IPS-15b (cell line): ENCODE data around the gene CCDC102A.
"Not testable (repeated sequence)": the region's sequence is repeated elsewhere in the genome, so short reads cannot be mapped to it uniquely, and the experiment has no call there.

Experiments
- H3K27me3 ChIP-seq: one replicate; pipeline ENCODE4 v1.6.1; 2013; ENCODE audit warnings: low read length; ENCODE audit not compliant: control insufficient read depth, insufficient read depth
- H3K36me3 ChIP-seq: one replicate; pipeline ENCODE4 v1.6.1; 2013; ENCODE audit warnings: low read length; ENCODE audit not compliant: control insufficient read depth, insufficient read depth
- H3K4me1 ChIP-seq: one replicate; pipeline ENCODE4 v1.6.1; 2013; ENCODE audit warnings: mild to moderate bottlenecking, low read length; ENCODE audit not compliant: control insufficient read depth, insufficient read depth
- H3K4me3 ChIP-seq: one replicate; pipeline ENCODE4 v1.5.1; 2013; ENCODE audit warnings: low read depth, low read length
- H3K9ac ChIP-seq: one replicate; pipeline ENCODE4 v1.6.1; 2013; ENCODE audit warnings: low read depth, mild to moderate bottlenecking, low read length
- H3K9me3 ChIP-seq: one replicate; pipeline ENCODE4 v1.6.1; 2013; ENCODE audit warnings: mild to moderate bottlenecking, low read length; ENCODE audit not compliant: control insufficient read depth, insufficient read depth

Gene CCDC102A

GRCh38 chr16:57502048-57502775 is 34.2 kb downstream of the CCDC102A start:
- Histone ChIP-seq H3K4me3 (no peak overlapping the region), H3K27me3 (no peaks in the 10 kb centered on the region), H3K36me3 (peaks cover 2% of the 10 kb centered on the region), H3K9ac (no peak overlapping the region), H3K9me3 (no peaks in the 10 kb centered on the region), H3K4me1 (no peaks in the 10 kb centered on the region)

DNA sequence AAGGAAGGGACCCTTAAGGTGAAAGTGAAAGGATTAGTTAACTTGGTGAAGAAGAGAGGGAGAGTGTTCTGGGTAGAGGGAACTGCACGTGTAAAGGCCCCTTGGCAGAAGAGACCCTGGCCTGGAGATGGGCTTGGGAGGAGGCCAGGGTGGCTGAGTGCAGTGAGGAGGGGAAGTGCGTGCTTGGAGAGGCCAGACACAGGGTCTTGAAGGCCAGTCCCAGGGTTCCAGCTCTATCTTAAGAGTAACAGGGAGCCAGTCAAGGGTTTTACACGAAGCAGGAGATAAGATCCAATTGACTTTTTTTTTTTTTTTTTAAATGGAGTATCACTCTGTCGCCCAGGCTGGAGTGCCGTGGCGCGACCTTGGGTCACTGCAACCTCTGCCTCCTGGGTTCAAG is 34.9 kb downstream of the CCDC102A start:
- no peaks in the 10 kb centered on the region for H3K27me3 ChIP-seq
- H3K4me1 ChIP-seq: no peaks in the 10 kb centered on the region
- no peaks in the 10 kb centered on the region for H3K9me3 ChIP-seq
- no peak overlapping the region for H3K4me3 ChIP-seq
- H3K36me3 ChIP-seq: peaks cover 2% of the 10 kb centered on the region
- H3K9ac ChIP-seq: no peak overlapping the region

DNA sequence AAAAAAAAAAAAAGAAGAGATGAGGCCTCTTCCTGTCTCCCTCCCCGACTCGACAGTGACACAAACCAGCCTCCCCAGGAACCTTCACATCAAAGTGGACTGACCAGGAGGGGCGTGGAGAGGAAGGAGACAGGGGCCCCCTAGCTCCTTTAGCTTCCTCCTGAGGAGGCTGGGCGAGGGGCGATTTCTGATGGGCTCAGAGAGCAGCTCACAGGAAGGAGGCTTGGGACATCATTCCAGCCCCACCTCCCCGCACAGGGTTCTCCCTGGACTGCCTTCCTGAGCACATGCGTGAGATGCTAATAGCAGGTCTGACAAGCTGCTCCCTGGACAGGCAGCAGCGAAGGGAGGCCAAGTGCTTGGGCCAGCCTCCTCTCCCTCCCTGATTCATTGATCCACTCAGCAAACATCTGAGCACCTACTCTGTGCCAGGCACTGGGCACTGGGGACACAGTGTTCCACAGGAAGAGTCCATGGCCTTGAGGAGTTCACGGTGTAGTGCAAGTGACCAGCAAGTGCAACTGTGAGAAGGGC is 35.7 kb downstream of the CCDC102A start:
- H3K9me3 ChIP-seq: no peaks in the 10 kb centered on the region
- H3K9ac ChIP-seq: no peak overlapping the region
- H3K36me3 ChIP-seq: no peaks in the 10 kb centered on the region
- H3K27me3 ChIP-seq: no peaks in the 10 kb centered on the region
- no peak overlapping the region for H3K4me3 ChIP-seq
- H3K4me1 ChIP-seq: no peaks in the 10 kb centered on the region

- H3K4me1 ChIP-seq, H3K27me3 ChIP-seq, H3K9ac ChIP-seq, H3K4me3 ChIP-seq, H3K9me3 ChIP-seq, H3K36me3 ChIP-seq: not testable (repeated sequence)
Measured at GRCh38 chr16:57499941-57500340, 36.4 kb downstream of the CCDC102A start.

- no peaks in the 10 kb centered on the region for H3K9me3 ChIP-seq
- no peak overlapping the region for H3K9ac ChIP-seq
- H3K27me3 ChIP-seq: no peaks in the 10 kb centered on the region
- H3K4me1 ChIP-seq: no peaks in the 10 kb centered on the region
- no peak overlapping the region for H3K4me3 ChIP-seq
- no peaks in the 10 kb centered on the region for H3K36me3 ChIP-seq
Measured at GRCh38 chr16:57498031-57498430, 38.3 kb downstream of the CCDC102A start.

GRCh38 chr16:57497121-57497520 is 39.2 kb downstream of the CCDC102A start:
- Histone ChIP-seq H3K27me3 (no peaks in the 10 kb centered on the region), H3K9me3 (no peaks in the 10 kb centered on the region), H3K36me3 (no peaks in the 10 kb centered on the region), H3K4me1 (no peaks in the 10 kb centered on the region), H3K9ac (no peak overlapping the region), H3K4me3 (no peak overlapping the region)

DNA sequence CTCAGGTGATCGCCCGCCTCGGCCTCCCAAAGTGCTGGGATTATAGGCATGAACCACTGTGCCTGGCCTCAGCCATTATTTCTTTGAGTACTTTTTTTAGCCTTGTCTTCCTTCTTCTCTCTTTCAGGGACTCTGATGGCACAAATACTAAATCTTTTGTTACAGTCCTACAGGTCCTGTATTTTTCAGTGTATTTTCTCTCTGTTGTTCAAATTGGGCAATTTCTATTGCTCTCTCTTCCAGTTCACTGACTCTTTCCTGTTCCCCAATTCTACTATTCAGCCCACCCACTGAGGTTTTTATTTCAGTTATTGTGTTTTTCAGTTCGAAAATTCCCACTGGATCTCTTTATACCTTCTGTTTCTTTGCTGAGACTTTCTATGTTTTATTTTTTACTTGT is 42.6 kb downstream of the CCDC102A start:
- H3K4me3 ChIP-seq: no peak overlapping the region
- H3K4me1 ChIP-seq: no peaks in the 10 kb centered on the region
- H3K27me3 ChIP-seq: no peaks in the 10 kb centered on the region
- no peaks in the 10 kb centered on the region for H3K36me3 ChIP-seq
- H3K9ac ChIP-seq: no peak overlapping the region
- H3K9me3 ChIP-seq: no peaks in the 10 kb centered on the region

- H3K9me3 ChIP-seq: no peaks in the 10 kb centered on the region
- peaks cover 2% of the 10 kb centered on the region for H3K4me1 ChIP-seq
- H3K4me3 ChIP-seq: no peak overlapping the region
- H3K9ac ChIP-seq: no peak overlapping the region
- H3K36me3 ChIP-seq: no peaks in the 10 kb centered on the region
- H3K27me3 ChIP-seq: peaks cover 17% of the 10 kb centered on the region
Measured at GRCh38 chr16:57489229-57489628, 47.1 kb downstream of the CCDC102A start.

- Histone ChIP-seq H3K4me1 (peaks cover 2% of the 10 kb centered on the region), H3K9ac (no peak overlapping the region), H3K36me3 (no peaks in the 10 kb centered on the region), H3K27me3 (peaks cover 17% of the 10 kb centered on the region), H3K4me3 (peak overlapping the region; percentile 37), H3K9me3 (no peaks in the 10 kb centered on the region)
Measured at GRCh38 chr16:57486858-57487834, 49.2 kb downstream of the CCDC102A start.

- peaks cover 17% of the 10 kb centered on the region for H3K27me3 ChIP-seq
- peak within 1 kb of the TSS; percentile 76 for H3K4me3 ChIP-seq
- H3K4me1 ChIP-seq: peaks cover 2% of the 10 kb centered on the region
- peak within 1 kb of the TSS; percentile 8 for H3K9ac ChIP-seq
- no peaks in the 10 kb centered on the region for H3K36me3 ChIP-seq
- no peaks in the 10 kb centered on the region for H3K9me3 ChIP-seq
Measured at GRCh38 chr16:57485916-57486857, 50.2 kb downstream of the CCDC102A start, which contains the start of gene DOK4. Gene DOK4 (minus strand): TSS chr16:57486493. CDS start chr16:57479507, 6,986 bp downstream.
